ENCODE measurements around the gene RIN1. TPM values are rescaled to one million over a fixed set of nuclear protein-coding genes. Genes with fewer than 3 reads are reported as not detected.

Gene RIN1
- total and polyA plus RNA-seq, 2 donors (not counting 3 experiments of a cell fraction or from before 2014, with no cell fraction given): 4.4 to 10.2 TPM

DNA sequence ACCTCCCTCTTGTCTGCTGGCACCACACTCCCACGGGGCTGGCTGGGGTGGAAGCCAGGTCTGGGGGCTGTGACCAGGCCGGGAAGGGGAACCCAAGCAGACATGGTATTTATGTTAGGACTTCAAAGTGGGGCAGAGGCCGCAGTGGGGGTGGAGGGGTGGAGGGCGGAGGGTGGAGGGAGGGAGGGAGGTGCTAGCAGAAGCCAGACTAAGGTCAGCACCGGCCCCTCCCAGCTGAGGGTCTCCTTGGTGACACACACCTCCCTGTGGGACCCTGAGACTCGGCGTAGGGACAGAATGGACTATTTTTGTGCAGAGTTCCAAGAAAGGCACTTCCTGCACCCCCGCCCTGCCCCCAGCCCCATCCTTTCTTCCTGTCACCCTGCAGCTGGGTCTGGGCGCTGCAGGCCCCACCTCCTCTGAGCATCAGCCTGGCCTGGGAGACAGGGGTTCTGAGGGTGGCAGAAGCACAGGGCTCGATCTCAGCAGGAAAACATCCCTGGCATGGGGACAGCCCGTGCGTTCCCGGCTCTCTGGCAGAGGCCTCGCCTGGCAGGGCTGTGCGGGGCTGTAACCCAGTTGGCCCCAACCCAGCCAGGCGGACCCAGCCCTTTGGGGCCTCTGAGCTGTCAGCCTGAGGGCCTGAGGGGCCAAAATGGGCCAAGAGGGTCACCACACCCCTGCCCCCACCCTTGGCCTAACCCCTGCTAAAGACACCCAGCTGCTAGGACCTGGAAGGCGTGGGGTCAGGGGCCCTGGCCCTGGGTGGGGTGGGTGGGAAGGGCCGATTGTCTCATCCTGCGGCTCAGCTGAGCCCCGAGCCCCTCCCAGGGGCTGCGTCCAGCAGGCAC lies 9.7 kb downstream of the RIN1 start:
- ChIA-PET POLR2A (interaction anchor here (1.3 kb wide), 1 partner anchor 15 kb away, joined by 4 read pairs; no protein-coding TSS in a partner anchor), CTCF (interaction anchor here (0.6 to 4.0 kb wide), 4 partner anchors 9 to 17 kb away, joined by 3 to 56 read pairs (median 6); partner anchors contain the start of genes CD248 and RIN1)
- TF ChIP-seq GATA2 (IDR thresholded peaks at IDR 0.05; ENCODE audit: insufficient read depth, insufficient read length, low read depth, low read length) (no peak), FOS (IDR thresholded peaks at IDR 0.05; ENCODE audit: borderline replicate concordance, insufficient read depth, low read length) (no peak), MYC (IDR thresholded peaks at IDR 0.05; ENCODE audit: low read depth, low read length) (no peak), JUN (IDR thresholded peaks at IDR 0.05; ENCODE audit: borderline replicate concordance, insufficient read depth, insufficient read length, low read depth) (no peak), EZH2 (IDR thresholded peaks at IDR 0.05; ENCODE audit: borderline replicate concordance, low read depth, low read length, severe bottlenecking) (no peak), POLR2AphosphoS5 (IDR thresholded peaks at IDR 0.05; ENCODE audit: insufficient read depth, low read depth, low read length) (no peak), POLR2A (IDR thresholded peaks at IDR 0.05; ENCODE audit: low read depth, low read length) (no peak)
- TF ChIP-seq, protein P1, sequence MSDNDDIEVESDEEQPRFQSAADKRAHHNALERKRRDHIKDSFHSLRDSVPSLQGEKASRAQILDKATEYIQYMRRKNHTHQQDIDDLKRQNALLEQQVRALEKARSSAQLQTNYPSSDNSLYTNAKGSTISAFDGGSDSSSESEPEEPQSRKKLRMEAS (IDR thresholded peaks at IDR 0.05; ENCODE audit: insufficient read depth, insufficient read length): no peak
- TF ChIP-seq, protein P2, sequence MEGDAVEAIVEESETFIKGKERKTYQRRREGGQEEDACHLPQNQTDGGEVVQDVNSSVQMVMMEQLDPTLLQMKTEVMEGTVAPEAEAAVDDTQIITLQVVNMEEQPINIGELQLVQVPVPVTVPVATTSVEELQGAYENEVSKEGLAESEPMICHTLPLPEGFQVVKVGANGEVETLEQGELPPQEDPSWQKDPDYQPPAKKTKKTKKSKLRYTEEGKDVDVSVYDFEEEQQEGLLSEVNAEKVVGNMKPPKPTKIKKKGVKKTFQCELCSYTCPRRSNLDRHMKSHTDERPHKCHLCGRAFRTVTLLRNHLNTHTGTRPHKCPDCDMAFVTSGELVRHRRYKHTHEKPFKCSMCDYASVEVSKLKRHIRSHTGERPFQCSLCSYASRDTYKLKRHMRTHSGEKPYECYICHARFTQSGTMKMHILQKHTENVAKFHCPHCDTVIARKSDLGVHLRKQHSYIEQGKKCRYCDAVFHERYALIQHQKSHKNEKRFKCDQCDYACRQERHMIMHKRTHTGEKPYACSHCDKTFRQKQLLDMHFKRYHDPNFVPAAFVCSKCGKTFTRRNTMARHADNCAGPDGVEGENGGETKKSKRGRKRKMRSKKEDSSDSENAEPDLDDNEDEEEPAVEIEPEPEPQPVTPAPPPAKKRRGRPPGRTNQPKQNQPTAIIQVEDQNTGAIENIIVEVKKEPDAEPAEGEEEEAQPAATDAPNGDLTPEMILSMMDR (IDR thresholded peaks at IDR 0.05; ENCODE audit: extremely low read depth in 1 of 2, insufficient read depth in 1 of 2, low read depth in 1 of 2, low read length in 2 of 2): no peak
- Histone ChIP-seq H3K9ac (replicated peaks; ENCODE audit: extremely low read depth, insufficient read depth, low read length) (no peak overlapping the region), H3K27me3 (ENCODE audit: control insufficient read depth in 2 of 2, insufficient read depth in 2 of 2, low read length in 2 of 2) (no peaks in the 10 kb centered on the region), H3K9me1 (replicated peaks; ENCODE audit: control insufficient read depth, extremely low read depth, insufficient read depth, low read length) (no peaks in the 10 kb centered on the region), H3K9me3 (replicated peaks; ENCODE audit: control insufficient read depth, insufficient read depth, low read length) (no peaks in the 10 kb centered on the region), H2AFZ (ENCODE audit: low read depth, low read length) (no peak overlapping the region), H3K79me2 (ENCODE audit: control insufficient read depth, insufficient read depth, low read length) (no peaks in the 10 kb centered on the region), H4K20me1 (replicated peaks; ENCODE audit: control insufficient read depth, extremely low read depth, insufficient read depth, low read length) (no peaks in the 10 kb centered on the region), H3K4me3 (replicated peaks in 1 of 3; ENCODE audit: insufficient read depth in 1 of 3, low read depth in 1 of 3, low read length in 3 of 3) (no peak overlapping the region), H3K36me3 (ENCODE audit: control insufficient read depth in 2 of 2, extremely low read depth in 1 of 2, insufficient read depth in 2 of 2, low read length in 2 of 2) (no peaks in the 10 kb centered on the region), H3K4me1 (ENCODE audit: control insufficient read depth, extremely low read depth, insufficient read depth, low read length) (peaks cover 7% of the 10 kb centered on the region), H3K27ac (ENCODE audit: insufficient read depth, low read depth, low read length) (no peak overlapping the region), H3K4me2 (ENCODE audit: insufficient read depth, low read length) (no peak overlapping the region)
- dilution Hi-C loops (cut with MboI; ENCODE audit: extremely low pct_ligation_motif_present, low sequenced_read_pairs): no loop called here
- DNase-seq (ENCODE audit: low read depth, low spot score) (no peak), FAIRE-seq (no peak)
- intact Hi-C loops (cut with micrococcal nuclease): no loop called here
- no TSS peak for BruUV-seq (replicated peaks)

Data from endothelial cell of umbilical vein (primary cell).